IPS-18c (cell line): ENCODE results near the gene GLA.

Source experiments
- H3K4me3 ChIP-seq: 2 replicates; pipeline ENCODE4 v1.7.0; 2013; ENCODE audit warnings: low read depth, mild to moderate bottlenecking, low read length, moderate library complexity; ENCODE audit not compliant: insufficient read depth
- H3K9me3 ChIP-seq: one replicate; pipeline ENCODE4 v1.6.1; 2013; ENCODE audit warnings: mild to moderate bottlenecking, low read length, moderate library complexity; ENCODE audit not compliant: control insufficient read depth, insufficient read depth

GLA gene

DNA sequence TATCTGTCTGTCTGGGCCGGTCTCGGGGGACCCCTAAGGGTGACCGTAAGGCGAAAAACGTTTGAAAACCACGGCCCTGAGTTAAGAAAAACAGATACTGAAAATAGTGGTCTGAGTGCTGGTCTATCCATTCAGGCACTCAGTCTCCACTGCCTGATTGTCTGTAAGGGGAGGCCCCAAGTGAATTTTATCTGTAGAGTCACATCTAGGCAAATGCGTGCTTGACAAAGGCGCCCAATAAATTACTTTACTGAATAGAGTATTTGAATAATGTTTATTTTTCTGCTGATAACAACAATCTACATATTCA, 762 bp upstream of the GLA start:
- no peaks in the 10 kb centered on the region for H3K9me3 ChIP-seq
- H3K4me3 ChIP-seq, result peak overlapping the region; percentile 72

DNA sequence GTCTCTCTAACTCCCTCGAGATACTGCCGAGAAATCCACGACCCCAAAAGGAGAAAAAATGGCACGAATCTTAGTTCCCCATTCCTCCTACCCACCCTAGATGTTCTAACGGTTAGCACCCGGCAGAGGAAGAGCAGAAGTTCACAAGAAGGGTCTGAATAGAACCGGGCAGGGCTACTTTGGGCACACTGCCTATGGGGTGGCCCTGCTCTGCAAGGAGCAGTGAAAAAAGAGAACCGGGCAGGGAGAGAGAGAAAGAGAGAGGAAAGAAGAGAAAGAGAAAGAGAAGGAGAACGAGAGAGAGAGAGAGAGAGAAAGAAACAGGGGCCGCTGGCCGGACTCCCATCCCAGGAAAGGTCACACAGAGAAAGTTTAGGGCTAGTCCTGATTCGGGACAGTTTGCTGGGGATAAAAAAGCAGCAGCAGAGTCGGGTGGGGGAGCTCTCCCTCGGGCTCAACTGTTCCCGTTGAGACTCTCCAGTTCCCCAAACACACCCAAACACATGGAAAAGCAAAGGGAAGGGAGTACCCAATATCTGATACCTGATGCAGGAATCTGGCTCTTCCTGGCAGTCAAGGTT, 468 bp downstream of the GLA start:
- peak overlapping the region; percentile 71 for H3K4me3 ChIP-seq
- no peaks in the 10 kb centered on the region for H3K9me3 ChIP-seq

DNA sequence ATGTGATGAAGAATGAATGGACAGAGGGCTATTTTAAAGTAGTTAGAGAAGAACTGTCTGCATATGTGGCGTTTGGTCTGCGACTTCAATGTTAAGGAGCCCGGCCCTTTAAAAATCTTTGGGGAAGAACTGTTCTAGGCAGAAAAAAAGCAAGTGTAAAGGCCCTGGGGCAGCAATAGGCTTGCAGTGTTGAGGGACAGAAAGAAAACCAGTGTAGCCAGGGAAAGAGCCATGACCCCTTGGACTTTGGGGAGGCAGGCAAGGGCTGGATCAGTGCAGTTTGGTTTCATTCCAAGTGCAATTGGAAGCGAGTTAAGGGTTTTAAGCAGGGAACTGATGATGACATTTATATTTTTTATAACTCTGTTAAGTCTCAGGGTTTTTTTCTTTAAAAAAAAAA, 7.9 kb downstream of the GLA start:
- Histone ChIP-seq H3K4me3 (no peak overlapping the region), H3K9me3 (no peaks in the 10 kb centered on the region)

DNA sequence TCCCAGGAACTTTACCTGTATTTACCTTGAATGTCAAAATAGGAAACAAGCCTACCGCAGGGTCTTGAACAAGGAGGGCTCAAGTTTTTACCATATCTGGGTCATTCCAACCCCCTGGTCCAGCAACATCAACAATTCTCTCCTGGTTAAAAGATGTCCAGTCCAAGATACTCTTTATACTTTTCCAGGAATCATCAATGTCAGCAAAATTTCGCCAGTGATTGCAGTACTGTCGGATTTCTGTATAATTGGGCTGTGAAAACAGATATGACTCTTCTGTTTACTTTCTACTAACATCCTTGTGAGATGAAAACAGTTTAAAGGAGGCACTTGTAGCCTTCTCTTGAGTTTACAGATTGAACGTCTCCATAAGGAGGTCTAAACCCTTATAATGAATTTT, 9.0 kb downstream of the GLA start:
- Histone ChIP-seq H3K9me3 (peaks cover 2% of the 10 kb centered on the region), H3K4me3 (no peak overlapping the region)

DNA sequence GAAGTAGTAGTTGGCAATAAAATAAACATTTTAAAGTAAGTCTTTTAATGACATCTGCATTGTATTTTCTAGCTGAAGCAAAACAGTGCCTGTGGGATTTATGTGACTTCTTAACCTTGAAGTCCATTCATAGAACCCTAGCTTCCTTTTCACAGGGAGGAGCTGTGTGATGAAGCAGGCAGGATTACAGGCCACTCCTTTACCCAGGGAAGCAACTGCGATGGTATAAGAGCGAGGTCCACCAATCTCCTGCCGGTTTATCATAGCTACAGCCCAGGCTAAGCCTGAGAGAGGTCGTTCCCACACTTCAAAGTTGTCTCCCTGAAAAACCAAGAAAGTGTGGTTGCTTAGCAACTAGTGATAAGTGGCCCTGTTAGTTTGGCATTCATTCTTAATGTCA, 9.9 kb downstream of the GLA start:
- Histone ChIP-seq H3K4me3 (no peak overlapping the region), H3K9me3 (peaks cover 2% of the 10 kb centered on the region)

DNA sequence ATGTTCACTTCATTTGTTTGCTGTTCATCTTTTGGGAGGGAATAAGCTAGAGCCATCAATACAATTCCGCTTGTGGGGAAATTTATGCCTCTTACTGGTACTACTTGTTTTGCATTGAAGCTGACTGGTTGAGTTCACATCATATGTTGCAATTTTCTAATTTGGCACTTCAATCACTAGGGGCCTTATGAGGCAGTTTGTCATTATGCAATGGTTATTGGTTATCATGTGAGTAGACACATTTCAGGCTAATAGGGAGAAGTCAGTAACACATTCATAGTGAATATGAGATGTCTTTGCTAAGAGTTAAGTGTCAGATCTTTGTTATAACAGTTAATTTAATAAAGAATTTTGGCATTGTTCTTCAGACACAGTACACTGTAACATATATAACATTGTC, 11.9 kb downstream of the GLA start:
- no peak overlapping the region for H3K4me3 ChIP-seq

DNA sequence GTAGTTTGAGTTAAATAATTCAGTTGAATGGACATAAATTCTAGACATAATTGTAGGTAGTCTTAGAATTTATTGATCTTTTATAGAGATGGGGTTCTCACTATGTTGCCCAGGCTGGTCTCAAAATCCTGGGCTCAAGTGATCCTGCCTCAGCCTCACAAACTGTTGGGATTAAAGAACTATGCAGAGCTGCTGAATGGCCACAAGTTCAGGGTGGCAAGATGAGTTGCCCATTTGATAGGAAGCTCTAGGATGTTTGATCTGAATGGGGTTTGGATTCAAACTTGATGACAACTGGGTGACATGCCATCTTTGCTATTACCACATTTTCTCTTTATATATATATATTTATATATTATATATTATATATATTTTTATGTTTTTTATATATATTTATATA, 13.4 kb downstream of the GLA start:
- Histone ChIP-seq H3K9me3 (peaks cover 2% of the 10 kb centered on the region), H3K4me3 (no peak overlapping the region)

More for the DNA sequence above, 11.9 kb downstream of the GLA start:
- peaks cover 2% of the 10 kb centered on the region for H3K9me3 ChIP-seq

DNA sequence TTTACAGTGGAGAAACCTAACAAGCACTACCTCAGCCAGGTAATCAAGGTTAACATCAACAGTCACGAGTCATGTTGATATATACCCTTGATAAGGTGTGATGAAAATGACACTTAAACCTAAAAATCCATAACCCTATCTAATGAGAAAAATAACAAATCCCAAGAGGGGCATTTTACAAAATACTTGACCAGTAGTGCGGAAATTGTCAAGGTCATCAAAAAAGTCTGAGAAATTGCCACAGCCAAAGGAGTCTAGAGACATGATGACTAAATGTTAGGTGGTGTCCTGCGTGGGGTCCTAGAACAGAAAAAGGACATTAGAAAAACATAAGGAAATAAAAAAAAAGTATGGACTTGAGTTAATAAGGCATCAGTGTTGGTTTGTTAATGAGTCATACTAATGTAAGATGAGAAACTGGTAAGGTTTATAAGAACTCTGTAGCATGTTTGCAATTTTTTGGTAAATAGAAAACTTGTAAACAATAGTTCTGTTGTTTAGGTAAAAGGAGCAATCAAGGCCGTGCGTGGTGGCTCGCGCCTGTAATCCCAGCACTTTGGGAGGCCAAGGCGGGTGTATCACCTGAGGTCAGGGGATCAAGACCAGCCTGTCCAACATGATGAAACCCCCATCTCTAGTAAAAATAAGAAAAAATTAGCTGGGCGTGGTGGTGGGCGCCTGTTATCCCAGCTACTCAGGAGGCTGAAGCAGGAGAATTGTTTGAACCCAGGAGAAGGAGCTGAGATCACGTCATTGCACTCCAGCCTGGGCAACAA, 14.0 kb downstream of the GLA start:
- no peak overlapping the region for H3K4me3 ChIP-seq
- H3K9me3 ChIP-seq, result peaks cover 2% of the 10 kb centered on the region

DNA sequence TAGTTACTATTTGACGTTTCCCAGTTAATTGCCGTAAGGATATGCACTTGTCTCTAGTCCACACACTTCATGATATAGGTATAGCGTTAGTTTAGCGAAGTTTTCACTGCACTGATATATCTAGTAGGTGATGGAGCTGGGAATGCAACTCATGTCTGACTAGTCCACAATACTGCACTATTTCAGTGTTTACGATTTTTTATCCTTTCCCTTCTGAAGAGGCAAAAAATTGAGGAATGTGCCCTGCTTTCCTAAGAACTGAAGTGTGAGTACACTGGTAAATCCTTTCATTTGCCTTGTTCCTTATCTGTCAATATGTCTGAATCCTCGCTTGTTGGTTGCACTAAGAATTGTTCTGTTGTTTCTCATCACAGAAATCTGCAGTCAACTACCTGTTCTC, 15.9 kb downstream of the GLA start:
- H3K4me3 ChIP-seq, result peak overlapping the region; percentile 83
- H3K9me3 ChIP-seq, result peaks cover 2% of the 10 kb centered on the region

DNA sequence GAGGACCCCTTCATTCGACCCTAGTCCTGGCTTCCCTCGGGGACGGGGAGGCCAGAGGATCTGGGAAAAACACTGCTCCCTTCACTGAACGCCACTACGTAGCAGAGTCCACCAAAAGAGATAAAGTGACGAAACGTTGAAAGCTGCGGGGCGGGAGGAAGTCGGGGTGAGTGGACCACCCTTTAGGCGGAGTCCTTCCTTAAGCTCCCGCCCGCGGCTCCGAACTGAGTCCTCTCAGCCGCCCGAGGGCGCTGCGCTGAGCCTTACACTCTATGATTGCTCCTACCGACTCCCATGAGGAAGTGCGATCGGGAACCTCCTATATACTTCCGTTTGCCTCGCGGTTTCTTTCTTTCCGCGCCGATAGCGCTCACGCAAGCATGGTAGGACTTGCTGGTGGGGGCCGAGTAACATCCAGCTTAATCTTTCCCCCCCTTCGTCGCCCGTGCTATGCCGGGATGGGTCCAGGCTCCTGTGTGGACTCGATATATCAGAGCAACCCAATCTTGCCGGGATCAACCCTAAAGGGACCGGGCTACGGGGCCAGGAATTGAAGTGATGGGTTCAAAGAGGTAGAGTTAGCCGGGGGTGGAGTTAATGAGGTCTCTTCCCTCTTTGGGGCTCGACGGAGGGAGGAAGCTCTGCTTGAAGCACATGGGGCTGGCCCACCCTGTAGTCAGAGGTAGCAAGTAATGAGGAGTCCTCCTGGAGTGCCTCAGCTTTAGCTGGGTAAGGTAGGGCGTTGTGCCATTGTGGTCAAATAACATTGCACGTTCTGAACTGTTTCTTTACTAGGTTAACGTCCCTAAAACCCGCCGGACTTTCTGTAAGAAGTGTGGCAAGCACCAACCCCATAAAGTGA, 16.8 kb downstream of the GLA start, which contains the start of gene RPL36A:
TSS of gene RPL36A (plus strand) at position 348 of the 862 bp plus-strand sequence. CDS start at position 381, 33 bp downstream.
- Histone ChIP-seq H3K4me3 (peak within 1 kb of the TSS; percentile 83), H3K9me3 (peaks cover 2% of the 10 kb centered on the region)

DNA sequence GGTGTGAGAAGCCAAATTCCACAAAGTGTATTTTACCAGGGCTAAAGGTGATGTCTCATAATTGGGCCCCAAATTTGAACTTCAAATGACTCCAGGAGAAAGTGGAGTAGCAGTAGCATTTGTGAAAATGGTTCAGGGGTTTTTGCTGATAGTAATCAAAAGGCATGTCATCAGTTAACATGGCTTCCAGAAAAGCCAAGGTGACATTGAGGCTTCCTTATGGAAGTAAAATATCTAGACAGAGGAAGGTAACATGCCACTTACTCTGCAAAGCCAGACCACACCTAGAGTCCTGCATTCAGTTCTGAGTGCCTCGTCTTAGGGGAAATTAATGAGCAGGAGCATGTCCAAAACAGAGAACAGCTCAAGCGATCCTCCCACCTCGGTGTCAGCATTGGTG, 19.1 kb downstream of the GLA start:
- no peaks in the 10 kb centered on the region for H3K9me3 ChIP-seq
- H3K4me3 ChIP-seq, result no peak overlapping the region

DNA sequence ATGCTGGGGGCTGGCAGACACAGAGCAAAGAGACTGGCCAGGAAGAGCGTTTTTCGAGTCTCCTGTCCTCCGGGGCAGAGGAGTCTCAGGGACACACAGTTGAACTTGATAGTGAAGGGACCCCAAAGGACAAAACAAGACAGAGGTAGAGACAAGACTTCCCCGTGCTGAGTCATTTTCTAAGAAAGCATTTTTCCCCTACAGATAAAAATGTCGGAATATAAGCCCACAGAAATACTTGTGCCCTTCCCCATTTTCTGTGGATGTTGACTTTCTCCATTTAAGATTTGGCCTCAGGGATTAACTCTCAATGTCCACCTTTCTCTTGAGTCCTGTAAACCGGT, 21.2 kb downstream of the GLA start:
- Histone ChIP-seq H3K9me3 (peaks cover 2% of the 10 kb centered on the region), H3K4me3 (no peak overlapping the region)

DNA sequence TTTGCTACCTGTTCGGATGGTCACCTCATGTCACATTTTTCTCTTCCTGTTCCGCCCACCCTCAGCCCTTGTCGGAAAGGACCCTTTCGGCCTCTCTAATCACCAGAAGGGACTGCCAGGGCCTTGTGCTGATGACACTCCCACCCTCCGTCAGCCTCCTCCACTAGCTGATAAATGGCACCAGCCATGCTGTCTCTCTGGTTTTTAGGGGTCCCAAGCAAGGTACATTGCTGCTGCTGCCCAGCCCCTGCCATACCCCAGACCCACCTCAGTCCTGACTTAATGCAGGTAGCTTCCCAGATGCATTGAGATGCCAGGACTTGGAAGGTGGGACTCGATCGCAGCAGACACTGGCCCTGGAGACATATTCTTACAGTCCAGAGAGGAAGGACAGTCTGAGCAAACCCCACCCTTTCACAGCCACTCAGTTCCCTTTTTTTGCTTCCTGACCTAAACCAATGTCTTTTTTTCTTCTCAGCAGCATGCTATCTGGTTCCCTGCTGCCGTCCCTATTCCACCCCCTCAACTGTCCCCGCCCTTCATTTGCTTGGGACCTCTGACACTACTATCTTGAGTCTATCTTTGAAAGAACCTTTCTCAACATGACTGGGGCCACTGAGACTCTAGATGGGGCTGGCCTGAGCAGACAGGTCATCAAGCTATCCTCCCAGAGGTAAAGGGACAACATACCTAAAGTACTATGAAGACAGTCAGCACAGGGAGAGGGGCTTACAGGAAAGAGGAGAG, 21.8 kb downstream of the GLA start, which contains the start of gene BTK:
TSS of gene BTK (minus strand) at position 397 of the 747 bp plus-strand sequence. CDS start 10,907 bp downstream, outside the sequence.
- peaks cover 2% of the 10 kb centered on the region for H3K9me3 ChIP-seq
- no peak within 1 kb of the TSS for H3K4me3 ChIP-seq

DNA sequence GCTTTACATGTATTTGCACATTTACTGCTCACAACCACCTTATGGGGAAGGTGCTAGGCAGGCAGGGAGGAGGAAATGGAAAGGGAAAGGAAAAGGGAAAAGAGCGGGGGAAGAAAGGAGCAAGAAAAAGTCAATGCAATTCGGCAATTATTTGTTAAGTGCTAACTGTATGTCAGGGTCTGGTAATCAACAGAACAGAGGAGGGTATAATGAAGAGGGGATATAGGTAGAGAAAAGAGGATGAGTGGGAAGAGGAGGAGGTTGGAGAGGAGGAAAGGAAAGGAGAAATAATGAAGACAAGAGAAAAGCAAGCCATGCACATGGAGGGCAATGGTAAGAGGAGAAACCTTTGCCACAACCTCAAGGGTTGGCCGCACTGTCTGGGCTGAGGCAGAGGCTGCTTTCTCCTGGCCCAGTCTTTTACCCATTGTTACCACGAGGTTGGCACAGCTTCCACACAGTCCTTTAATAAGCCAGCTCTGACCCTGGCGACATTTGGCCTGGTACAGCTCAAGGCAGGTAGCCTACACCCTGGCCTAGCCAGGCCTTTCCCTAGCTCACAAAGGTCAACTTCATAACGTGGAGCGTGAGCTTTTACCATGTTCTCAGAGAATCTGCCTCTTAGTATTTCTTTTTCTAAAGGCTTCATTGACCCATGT, 22.6 kb downstream of the GLA start:
- peaks cover 2% of the 10 kb centered on the region for H3K9me3 ChIP-seq
- H3K4me3 ChIP-seq, result no peak overlapping the region

DNA sequence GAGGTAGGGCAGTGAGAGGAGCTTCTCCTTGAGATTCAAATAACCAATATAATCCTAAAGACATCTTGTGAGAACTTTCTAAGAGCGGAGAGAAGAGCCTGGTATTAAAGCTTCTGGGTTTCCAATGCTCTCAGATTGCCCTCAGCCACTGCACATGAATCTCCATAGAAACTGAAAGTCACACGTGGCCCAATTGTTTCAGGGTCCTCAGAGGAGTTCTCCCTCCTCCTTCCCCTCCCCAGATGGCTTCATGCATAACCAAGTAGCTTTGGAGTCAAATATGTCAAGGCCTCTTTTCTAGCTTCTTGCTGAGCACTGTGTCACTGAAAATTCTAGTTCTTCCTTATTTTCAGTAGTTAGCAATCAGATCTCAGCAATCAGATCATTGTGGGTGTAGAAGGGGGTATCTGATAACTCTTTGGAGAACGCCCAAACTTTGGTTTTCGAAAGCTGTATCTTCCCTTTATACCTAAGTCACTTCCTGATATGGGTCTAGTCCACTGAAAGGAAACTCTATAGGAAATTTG, 24.0 kb downstream of the GLA start:
- H3K9me3 ChIP-seq, result peaks cover 2% of the 10 kb centered on the region
- H3K4me3 ChIP-seq, result no peak overlapping the region

DNA sequence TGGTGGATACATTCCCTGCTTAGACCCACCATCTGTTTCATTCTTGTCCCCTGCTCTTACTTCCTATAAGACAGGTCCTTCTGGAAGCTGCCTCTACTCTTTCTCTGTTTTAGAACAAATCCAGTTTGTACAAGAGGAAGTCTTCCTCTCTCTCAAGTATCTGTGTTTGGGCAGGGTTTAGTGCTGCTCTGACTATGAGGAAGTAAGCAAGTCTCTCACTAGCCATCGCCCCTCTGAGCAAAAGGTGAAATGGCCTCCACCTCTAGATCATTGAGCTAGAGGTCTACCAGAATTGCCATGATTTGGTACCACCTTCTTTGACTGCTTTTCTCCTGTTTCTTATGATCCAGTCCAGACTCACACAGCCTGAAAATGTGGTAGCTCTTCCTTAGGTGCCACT, 30.2 kb downstream of the GLA start:
- H3K4me3 ChIP-seq, result no peak overlapping the region
- peaks cover 2% of the 10 kb centered on the region for H3K9me3 ChIP-seq
